Measurements from ENCODE around the gene MYDGF. TPM values are rescaled to one million over a fixed set of nuclear protein-coding genes. Genes with fewer than 3 reads are reported as not detected.

The MYDGF gene
- polyA plus RNA-seq, 3 donors = 76.1 to 93.4 (median 83.7) TPM

DNA sequence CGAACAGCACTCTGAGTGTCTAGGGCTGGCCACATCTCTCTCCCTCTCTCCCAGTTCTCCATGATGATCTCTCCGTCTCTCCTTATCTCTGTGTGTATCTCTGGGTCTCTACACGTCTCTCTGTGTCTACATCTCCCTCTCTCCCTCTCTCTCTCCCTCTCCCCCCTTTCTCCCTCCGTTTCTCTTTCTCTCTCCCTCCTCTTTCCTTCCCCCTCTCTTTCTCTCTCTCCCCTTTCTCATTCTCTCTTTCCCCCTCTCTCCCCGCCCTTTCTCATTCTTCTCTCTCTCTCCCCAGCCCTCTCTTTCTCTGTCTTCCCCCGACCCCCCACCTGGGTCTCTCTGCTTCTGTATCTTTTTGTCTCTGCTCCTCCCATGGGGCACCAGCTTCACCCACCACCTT lies 52.1 kb downstream of the MYDGF start:
- DNase-seq = no peak

DNA sequence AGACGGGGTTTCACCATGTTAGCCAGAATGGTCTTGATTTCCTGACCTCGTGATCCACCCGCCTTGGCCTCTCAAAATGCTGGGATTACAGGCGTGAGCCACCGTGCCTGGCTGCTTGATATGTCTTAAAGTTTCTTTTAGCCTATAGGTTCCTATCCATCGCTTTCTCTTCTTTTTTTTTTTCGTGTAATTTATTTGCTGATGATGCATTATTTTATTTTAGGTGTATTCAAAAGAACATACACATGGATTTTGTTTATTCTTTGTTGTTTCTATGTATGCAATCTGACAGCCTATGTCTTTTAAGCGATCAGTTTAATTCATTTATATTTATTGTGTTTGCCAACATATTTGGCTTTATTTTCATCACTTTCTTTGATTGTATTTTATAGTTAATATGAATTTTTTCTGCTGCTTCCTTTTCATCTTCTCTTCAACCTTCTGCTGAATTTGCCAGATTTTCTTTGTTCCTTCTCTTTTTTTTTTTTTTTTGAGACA lies 56.8 kb downstream of the MYDGF start:
- no peak for DNase-seq

DNA sequence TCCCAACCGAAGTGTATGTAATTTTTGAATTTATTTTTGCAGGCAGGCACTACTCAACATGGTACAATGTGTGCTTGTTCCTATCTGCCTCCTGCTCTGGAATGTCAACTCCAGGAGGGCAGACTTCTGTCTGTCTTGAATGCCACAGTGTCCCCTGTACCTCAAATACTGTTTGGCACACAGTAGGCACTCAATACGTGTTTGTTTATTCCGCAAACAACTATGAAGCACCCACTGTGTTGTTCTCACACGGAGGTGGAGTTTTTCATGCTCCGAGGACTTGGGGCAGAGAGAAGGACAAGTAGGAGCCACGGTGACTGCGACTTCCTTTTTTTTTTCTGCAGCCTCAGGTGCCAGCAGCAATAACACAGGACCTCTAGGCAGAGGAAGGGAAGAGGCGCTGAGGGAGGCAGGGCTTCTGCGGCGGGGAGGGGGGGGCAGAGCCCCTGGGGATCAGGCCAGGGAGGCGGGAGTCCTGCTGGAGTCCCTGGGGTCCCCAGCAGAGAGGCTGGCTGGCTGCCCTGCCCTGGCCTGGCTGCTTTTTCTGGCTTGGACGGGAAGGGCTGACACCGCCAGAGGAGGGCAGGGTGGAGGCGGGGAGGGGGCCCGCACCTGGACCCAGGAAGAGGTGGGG lies 60.1 kb downstream of the MYDGF start:
- DNase-seq = no peak

Other genes starting within 250 kb of the MYDGF start
- 100 to 1,000 TPM; 108 to 137 (median 111) TPM for gene UBXN6, start 212.5 kb downstream of the MYDGF start, polyA plus RNA-seq (ENCODE audit: insufficient read length in 3 of 3)
- gene HDGFL2, start 198.0 kb downstream of the MYDGF start, polyA plus RNA-seq (ENCODE audit: insufficient read length in 3 of 3) = 100 to 1,000 TPM in 1 of 3 donors, 10 to 100 TPM in 2; 89.2 to 106 (median 90.7) TPM
- 1 to 10 TPM; 1.1 to 1.5 (median 1.4) TPM for gene PLIN4, start 151.9 kb downstream of the MYDGF start, polyA plus RNA-seq (ENCODE audit: insufficient read length in 3 of 3)
- gene PLIN5, start 135.1 kb downstream of the MYDGF start, polyA plus RNA-seq (ENCODE audit: insufficient read length in 3 of 3) = 1 to 10 TPM; 3.3 to 8.0 (median 7.7) TPM
- gene LRG1, start 130.3 kb downstream of the MYDGF start, polyA plus RNA-seq (ENCODE audit: insufficient read length in 3 of 3) = 1 to 10 TPM in 1 of 3 donors, under 1 TPM in 2; 0.69 to 1.1 (median 0.83) TPM
- 1 to 10 TPM; 2.5 to 3.9 (median 3.1) TPM for gene SEMA6B, start 110.7 kb downstream of the MYDGF start, polyA plus RNA-seq (ENCODE audit: insufficient read length in 3 of 3)
- 10 to 100 TPM; 13.3 to 15.1 (median 13.5) TPM for gene TNFAIP8L1, start 30.8 kb downstream of the MYDGF start, polyA plus RNA-seq (ENCODE audit: insufficient read length in 3 of 3)
- 10 to 100 TPM; 18.2 to 28.0 (median 24.3) TPM for gene DPP9, start 53.5 kb upstream of the MYDGF start, polyA plus RNA-seq (ENCODE audit: insufficient read length in 3 of 3)
- 1 to 10 TPM; 2.3 to 2.7 (median 2.5) TPM for gene FEM1A, start 121.4 kb upstream of the MYDGF start, polyA plus RNA-seq (ENCODE audit: insufficient read length in 3 of 3)
- gene TICAM1, start 161.4 kb upstream of the MYDGF start, polyA plus RNA-seq (ENCODE audit: insufficient read length in 3 of 3) = 1 to 10 TPM; 7.3 to 7.7 (median 7.6) TPM
- gene PLIN3, start 197.3 kb upstream of the MYDGF start, polyA plus RNA-seq (ENCODE audit: insufficient read length in 3 of 3) = 10 to 100 TPM; 45.8 to 54.2 (median 52.4) TPM
- gene ARRDC5, start 232.6 kb upstream of the MYDGF start, polyA plus RNA-seq (ENCODE audit: insufficient read length in 3 of 3) = not detected
- gene UHRF1, start 239.2 kb upstream of the MYDGF start, polyA plus RNA-seq (ENCODE audit: insufficient read length in 3 of 3) = 10 to 100 TPM; 32.3 to 43.5 (median 42.6) TPM